ENCODE measurements around the gene SEC62.

SEC62 gene

GRCh38 chr3:169980055-169980454, 13.4 kb downstream of the SEC62 start:
- Histone ChIP-seq H3K4me3 (ENCODE audit: low read length) (no peak overlapping the region), H3K36me3 (ENCODE audit: insufficient read depth, low read length) (peaks cover 90% of the 10 kb centered on the region), H3K4me1 (ENCODE audit: insufficient read depth, low read length) (no peaks in the 10 kb centered on the region), H2AFZ (ENCODE audit: low read depth, low read length) (no peak overlapping the region), H3K9me3 (ENCODE audit: low read length) (no peaks in the 10 kb centered on the region), H3K27me3 (ENCODE audit: insufficient read depth, low read length) (no peaks in the 10 kb centered on the region)

- no peaks in the 10 kb centered on the region for H3K9me3 ChIP-seq (ENCODE audit: low read length)
- no peaks in the 10 kb centered on the region for H3K4me1 ChIP-seq (ENCODE audit: insufficient read depth, low read length)
- H3K36me3 ChIP-seq (ENCODE audit: insufficient read depth, low read length) = peaks cover 87% of the 10 kb centered on the region
- H2AFZ ChIP-seq (ENCODE audit: low read depth, low read length) = no peak overlapping the region
- H3K4me3 ChIP-seq (ENCODE audit: low read length) = no peak overlapping the region
- H3K27me3 ChIP-seq (ENCODE audit: insufficient read depth, low read length) = no peaks in the 10 kb centered on the region
These were observed 17.7 kb downstream of the SEC62 start for GRCh38 chr3:169984292-169984691.

DNA sequence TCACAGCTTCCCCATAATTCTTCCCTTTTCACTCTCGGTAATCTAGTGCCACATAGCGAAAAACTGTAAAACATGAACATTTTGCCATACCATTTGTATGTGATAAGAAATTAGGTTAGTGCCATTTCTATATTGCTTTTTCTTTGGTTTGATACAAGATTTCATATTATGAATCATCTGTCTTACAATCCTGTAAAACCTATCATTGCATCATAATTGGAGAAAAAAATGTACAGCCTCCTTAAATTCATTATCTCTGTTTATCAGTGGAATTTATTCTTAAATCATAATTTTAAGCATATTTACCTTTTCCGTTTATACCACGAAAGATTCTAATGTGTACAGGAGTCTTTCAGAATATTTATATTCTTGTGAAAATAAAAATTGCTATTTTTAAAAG, 23.8 kb downstream of the SEC62 start:
- Histone ChIP-seq H3K36me3 (ENCODE audit: insufficient read depth, low read length) (peaks cover 80% of the 10 kb centered on the region), H3K9me3 (ENCODE audit: low read length) (no peaks in the 10 kb centered on the region), H2AFZ (ENCODE audit: low read depth, low read length) (no peak overlapping the region), H3K4me3 (ENCODE audit: low read length) (no peak overlapping the region), H3K4me1 (ENCODE audit: insufficient read depth, low read length) (no peaks in the 10 kb centered on the region), H3K27me3 (ENCODE audit: insufficient read depth, low read length) (no peaks in the 10 kb centered on the region)

DNA sequence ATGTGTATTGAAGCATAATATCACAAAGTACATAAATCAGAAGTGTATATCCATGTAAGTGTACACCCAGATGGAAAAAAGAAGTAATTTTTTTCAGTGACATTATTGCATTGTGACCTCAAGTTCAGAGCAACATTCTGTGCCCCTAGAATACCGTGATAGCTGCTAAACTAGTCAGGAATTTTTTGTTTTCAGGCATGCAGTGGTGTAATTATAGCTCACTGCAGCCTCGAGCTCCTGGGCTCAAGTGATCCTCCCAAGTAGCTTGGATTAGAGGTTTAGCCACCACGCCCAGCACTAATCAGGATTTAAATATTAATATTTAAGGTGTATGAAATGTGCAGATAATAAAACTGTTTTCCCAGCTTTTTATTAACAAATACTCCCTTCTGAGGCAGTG, 25.5 kb downstream of the SEC62 start:
- Histone ChIP-seq H3K4me1 (ENCODE audit: insufficient read depth, low read length) (no peaks in the 10 kb centered on the region), H2AFZ (ENCODE audit: low read depth, low read length) (no peak overlapping the region), H3K4me3 (ENCODE audit: low read length) (no peak overlapping the region), H3K36me3 (ENCODE audit: insufficient read depth, low read length) (peaks cover 80% of the 10 kb centered on the region), H3K9me3 (ENCODE audit: low read length) (no peaks in the 10 kb centered on the region), H3K27me3 (ENCODE audit: insufficient read depth, low read length) (no peaks in the 10 kb centered on the region)

DNA sequence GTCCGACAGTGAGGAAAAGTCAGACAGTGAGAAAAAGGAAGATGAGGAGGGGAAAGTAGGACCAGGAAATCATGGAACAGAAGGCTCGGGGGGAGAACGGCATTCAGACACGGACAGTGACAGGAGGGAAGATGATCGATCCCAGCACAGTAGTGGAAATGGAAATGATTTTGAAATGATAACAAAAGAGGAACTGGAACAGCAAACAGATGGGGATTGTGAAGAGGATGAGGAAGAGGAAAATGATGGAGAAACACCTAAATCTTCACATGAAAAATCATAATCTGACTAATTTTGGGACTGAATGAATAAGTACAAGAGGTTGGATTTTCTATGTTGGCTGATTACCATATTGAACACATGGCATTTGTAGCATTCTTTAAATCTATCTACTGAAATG, 26.2 kb downstream of the SEC62 start:
- Histone ChIP-seq H3K36me3 (ENCODE audit: insufficient read depth, low read length) (peaks cover 78% of the 10 kb centered on the region), H3K9me3 (ENCODE audit: low read length) (no peaks in the 10 kb centered on the region), H3K4me3 (ENCODE audit: low read length) (no peak overlapping the region), H3K4me1 (ENCODE audit: insufficient read depth, low read length) (no peaks in the 10 kb centered on the region), H3K27me3 (ENCODE audit: insufficient read depth, low read length) (no peaks in the 10 kb centered on the region), H2AFZ (ENCODE audit: low read depth, low read length) (no peak overlapping the region)

DNA sequence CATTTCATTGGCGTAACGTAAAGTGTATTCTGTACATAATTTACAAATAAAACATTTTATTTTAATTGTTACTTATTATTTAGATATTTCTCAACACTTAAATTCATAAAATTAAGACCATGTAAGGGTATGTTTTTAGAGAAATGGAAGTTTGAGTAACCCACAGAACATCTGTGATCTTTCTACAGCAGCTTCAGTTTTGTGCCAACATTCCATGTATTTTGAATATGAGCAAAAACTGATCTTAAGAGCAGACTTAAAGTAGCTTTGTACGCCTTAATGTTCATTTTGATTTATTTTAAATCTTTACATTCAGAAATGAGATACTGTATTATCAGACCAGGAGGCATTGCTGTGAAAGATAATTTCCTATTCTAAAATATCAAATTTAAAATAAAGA, 27.2 kb downstream of the SEC62 start:
- H3K4me1 ChIP-seq (ENCODE audit: insufficient read depth, low read length) = no peaks in the 10 kb centered on the region
- no peak overlapping the region for H2AFZ ChIP-seq (ENCODE audit: low read depth, low read length)
- no peak overlapping the region for H3K4me3 ChIP-seq (ENCODE audit: low read length)
- no peaks in the 10 kb centered on the region for H3K9me3 ChIP-seq (ENCODE audit: low read length)
- H3K27me3 ChIP-seq (ENCODE audit: insufficient read depth, low read length) = no peaks in the 10 kb centered on the region
- peaks cover 72% of the 10 kb centered on the region for H3K36me3 ChIP-seq (ENCODE audit: insufficient read depth, low read length)

DNA sequence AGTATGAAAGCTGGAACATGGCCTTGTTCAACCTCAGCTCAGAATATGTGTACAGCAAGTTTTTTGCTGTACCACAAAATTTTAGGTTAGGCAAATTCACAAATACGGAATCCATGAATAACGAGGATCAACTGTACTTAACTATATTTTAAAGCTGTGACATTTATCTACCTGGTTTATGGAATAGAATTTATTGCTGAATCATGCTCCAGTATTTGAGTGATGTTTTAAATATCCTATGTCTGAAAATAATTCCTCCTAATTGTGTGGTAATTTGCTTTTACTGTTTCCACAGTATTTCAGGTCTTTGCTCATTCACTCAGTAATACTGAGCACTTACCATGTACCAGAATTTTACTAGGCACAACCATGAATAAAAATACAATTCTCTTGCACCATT, 29.5 kb downstream of the SEC62 start:
- H3K9me3 ChIP-seq (ENCODE audit: low read length) = no peaks in the 10 kb centered on the region
- no peaks in the 10 kb centered on the region for H3K27me3 ChIP-seq (ENCODE audit: insufficient read depth, low read length)
- H3K36me3 ChIP-seq (ENCODE audit: insufficient read depth, low read length) = peaks cover 59% of the 10 kb centered on the region
- H3K4me1 ChIP-seq (ENCODE audit: insufficient read depth, low read length) = no peaks in the 10 kb centered on the region
- no peak overlapping the region for H2AFZ ChIP-seq (ENCODE audit: low read depth, low read length)
- H3K4me3 ChIP-seq (ENCODE audit: low read length) = no peak overlapping the region

GRCh38 chr3:169998668-169999131, 32.1 kb downstream of the SEC62 start:
- Histone ChIP-seq H3K36me3 (ENCODE audit: insufficient read depth, low read length) (peaks cover 34% of the 10 kb centered on the region), H3K27me3 (ENCODE audit: insufficient read depth, low read length) (no peaks in the 10 kb centered on the region), H3K9me3 (ENCODE audit: low read length) (no peaks in the 10 kb centered on the region), H3K4me1 (ENCODE audit: insufficient read depth, low read length) (no peaks in the 10 kb centered on the region), H3K4me3 (ENCODE audit: low read length) (no peak overlapping the region), H2AFZ (ENCODE audit: low read depth, low read length) (no peak overlapping the region)

GRCh38 chr3:169999433-169999832, 32.8 kb downstream of the SEC62 start:
- H3K36me3 ChIP-seq (ENCODE audit: insufficient read depth, low read length) = peaks cover 26% of the 10 kb centered on the region
- H3K4me3 ChIP-seq (ENCODE audit: low read length) = no peak overlapping the region
- H3K4me1 ChIP-seq (ENCODE audit: insufficient read depth, low read length) = no peaks in the 10 kb centered on the region
- H2AFZ ChIP-seq (ENCODE audit: low read depth, low read length) = no peak overlapping the region
- H3K9me3 ChIP-seq (ENCODE audit: low read length) = no peaks in the 10 kb centered on the region
- H3K27me3 ChIP-seq (ENCODE audit: insufficient read depth, low read length) = no peaks in the 10 kb centered on the region

- Histone ChIP-seq H3K4me3 (ENCODE audit: low read length) (no peak overlapping the region), H3K4me1 (ENCODE audit: insufficient read depth, low read length) (no peaks in the 10 kb centered on the region), H2AFZ (ENCODE audit: low read depth, low read length) (no peak overlapping the region), H3K36me3 (ENCODE audit: insufficient read depth, low read length) (peaks cover 24% of the 10 kb centered on the region), H3K27me3 (ENCODE audit: insufficient read depth, low read length) (no peaks in the 10 kb centered on the region), H3K9me3 (ENCODE audit: low read length) (no peaks in the 10 kb centered on the region)
These were observed 33.4 kb downstream of the SEC62 start for GRCh38 chr3:170000051-170000450.

GRCh38 chr3:170002231-170002630, 35.6 kb downstream of the SEC62 start:
- H3K36me3 ChIP-seq (ENCODE audit: insufficient read depth, low read length) = peaks cover 9% of the 10 kb centered on the region
- no peaks in the 10 kb centered on the region for H3K9me3 ChIP-seq (ENCODE audit: low read length)
- H3K27me3 ChIP-seq (ENCODE audit: insufficient read depth, low read length) = no peaks in the 10 kb centered on the region
- H3K4me1 ChIP-seq (ENCODE audit: insufficient read depth, low read length) = no peaks in the 10 kb centered on the region
- no peak overlapping the region for H2AFZ ChIP-seq (ENCODE audit: low read depth, low read length)
- no peak overlapping the region for H3K4me3 ChIP-seq (ENCODE audit: low read length)

- no peaks in the 10 kb centered on the region for H3K27me3 ChIP-seq (ENCODE audit: insufficient read depth, low read length)
- no peak overlapping the region for H3K4me3 ChIP-seq (ENCODE audit: low read length)
- H3K9me3 ChIP-seq (ENCODE audit: low read length) = no peaks in the 10 kb centered on the region
- no peaks in the 10 kb centered on the region for H3K4me1 ChIP-seq (ENCODE audit: insufficient read depth, low read length)
- H3K36me3 ChIP-seq (ENCODE audit: insufficient read depth, low read length) = peaks cover 6% of the 10 kb centered on the region
- H2AFZ ChIP-seq (ENCODE audit: low read depth, low read length) = no peak overlapping the region
These were observed 36.3 kb downstream of the SEC62 start for GRCh38 chr3:170002879-170003278.

DNA sequence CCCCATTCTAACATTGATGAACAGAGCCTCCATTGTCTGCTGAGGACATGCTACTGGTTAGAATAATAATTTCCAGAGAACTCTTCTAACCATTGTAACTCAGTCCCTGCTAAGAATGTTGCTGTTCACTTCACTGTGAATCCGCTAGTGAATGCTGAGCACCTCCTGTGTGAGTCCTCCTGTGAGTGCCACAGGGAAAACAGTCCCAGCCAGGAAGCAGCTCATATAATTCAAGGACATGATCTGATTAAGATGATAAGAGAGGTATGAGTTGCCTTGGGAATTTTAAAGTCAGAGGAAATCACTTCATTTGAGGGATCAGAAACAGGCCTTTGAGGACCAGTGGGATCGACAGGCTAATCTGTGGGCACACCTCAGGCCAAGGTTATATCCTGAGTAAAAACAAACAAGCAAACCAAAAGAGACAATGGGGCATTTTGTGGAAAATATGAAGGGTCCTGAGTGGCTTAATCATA, 37.3 kb downstream of the SEC62 start:
- Histone ChIP-seq H3K27me3 (ENCODE audit: insufficient read depth, low read length) (no peaks in the 10 kb centered on the region), H3K4me1 (ENCODE audit: insufficient read depth, low read length) (no peaks in the 10 kb centered on the region), H3K4me3 (ENCODE audit: low read length) (no peak overlapping the region), H3K36me3 (ENCODE audit: insufficient read depth, low read length) (peaks cover 4% of the 10 kb centered on the region), H2AFZ (ENCODE audit: low read depth, low read length) (no peak overlapping the region), H3K9me3 (ENCODE audit: low read length) (no peaks in the 10 kb centered on the region)

GRCh38 chr3:170007031-170007663, 40.5 kb downstream of the SEC62 start:
- Histone ChIP-seq H3K4me1 (ENCODE audit: insufficient read depth, low read length) (no peaks in the 10 kb centered on the region), H3K36me3 (ENCODE audit: insufficient read depth, low read length) (no peaks in the 10 kb centered on the region), H3K9me3 (ENCODE audit: low read length) (no peaks in the 10 kb centered on the region), H2AFZ (ENCODE audit: low read depth, low read length) (no peak overlapping the region), H3K4me3 (ENCODE audit: low read length) (no peak overlapping the region), H3K27me3 (ENCODE audit: insufficient read depth, low read length) (no peaks in the 10 kb centered on the region)
